ENCODE results near the gene TFCP2L1.
"Not testable (repeated sequence)": the region's sequence is repeated elsewhere in the genome, so short reads cannot be mapped to it uniquely, and the experiment has no call there.

The TFCP2L1 gene

DNA sequence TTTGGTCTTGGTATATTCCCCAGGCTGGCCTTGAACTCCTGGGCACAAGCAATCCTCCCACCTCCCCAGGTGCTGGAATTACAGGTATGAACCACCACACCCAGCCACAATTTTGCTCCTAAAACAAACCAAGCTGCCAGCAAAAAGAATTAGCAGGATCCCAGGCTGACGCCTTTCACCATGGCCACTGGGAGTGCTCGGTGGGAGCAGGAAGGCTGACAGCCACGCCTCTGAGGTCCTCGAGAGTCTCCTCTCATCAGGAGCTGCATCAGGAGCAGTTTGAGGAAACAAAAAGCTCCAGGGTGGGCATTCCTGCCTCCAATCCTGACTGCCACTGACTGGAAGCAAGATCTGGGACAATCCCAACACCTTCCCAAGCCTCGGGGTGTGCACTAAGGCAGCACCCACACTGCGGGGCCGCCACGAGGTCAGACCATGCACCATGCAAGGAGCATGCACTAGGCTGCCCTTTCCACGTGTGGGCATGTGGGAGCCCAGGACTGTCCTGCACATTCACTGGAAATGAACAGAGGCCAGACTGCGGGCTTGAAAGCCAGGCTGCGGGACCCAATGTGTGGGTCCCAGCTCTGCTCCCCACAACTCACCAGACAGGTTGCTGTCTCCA lies 51.4 kb downstream of the TFCP2L1 start:
- Mint-ChIP-seq H3K4me3 (no peak overlapping the region), H3K36me3 (no peaks in the 10 kb centered on the region), H3K4me1 (no peaks in the 10 kb centered on the region), H3K27ac (no peak overlapping the region), H3K9me3 (no peaks in the 10 kb centered on the region), H3K27me3 (no peaks in the 10 kb centered on the region)

DNA sequence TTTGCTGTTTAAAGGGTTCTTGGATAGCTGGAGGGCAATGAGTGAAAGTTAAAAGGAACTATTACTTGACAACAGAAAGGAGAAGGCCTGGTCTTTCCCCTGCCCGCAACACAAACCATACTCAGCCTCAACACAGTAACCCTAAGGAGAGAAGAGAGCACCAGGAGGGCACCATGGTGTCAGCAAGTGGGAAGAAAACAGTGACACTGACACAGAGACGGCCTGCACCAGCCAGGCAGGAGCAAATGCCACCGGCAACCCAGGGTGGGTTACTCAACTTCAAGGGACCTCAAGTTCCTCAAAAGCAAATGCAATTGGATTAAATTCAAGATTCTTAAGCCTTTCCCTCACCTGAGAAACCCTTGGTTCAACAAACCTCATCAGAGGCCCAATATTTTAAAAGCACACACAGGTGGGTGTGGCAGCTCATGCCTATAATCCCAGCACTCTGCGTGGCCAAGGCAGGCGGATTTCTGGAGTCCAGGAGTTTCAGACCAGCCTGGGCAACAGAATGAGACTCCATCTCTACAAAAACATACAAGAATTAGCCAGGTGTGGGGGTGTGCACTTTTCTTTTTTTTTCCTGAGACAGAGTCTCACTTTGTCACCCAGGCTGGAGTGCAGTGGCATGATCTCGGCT lies 52.3 kb downstream of the TFCP2L1 start:
- no peaks in the 10 kb centered on the region for H3K4me1 Mint-ChIP-seq
- H3K36me3 Mint-ChIP-seq: no peaks in the 10 kb centered on the region
- no peak overlapping the region for H3K27ac Mint-ChIP-seq
- no peak overlapping the region for H3K4me3 Mint-ChIP-seq
- H3K27me3 Mint-ChIP-seq: no peaks in the 10 kb centered on the region
- H3K9me3 Mint-ChIP-seq: no peaks in the 10 kb centered on the region

DNA sequence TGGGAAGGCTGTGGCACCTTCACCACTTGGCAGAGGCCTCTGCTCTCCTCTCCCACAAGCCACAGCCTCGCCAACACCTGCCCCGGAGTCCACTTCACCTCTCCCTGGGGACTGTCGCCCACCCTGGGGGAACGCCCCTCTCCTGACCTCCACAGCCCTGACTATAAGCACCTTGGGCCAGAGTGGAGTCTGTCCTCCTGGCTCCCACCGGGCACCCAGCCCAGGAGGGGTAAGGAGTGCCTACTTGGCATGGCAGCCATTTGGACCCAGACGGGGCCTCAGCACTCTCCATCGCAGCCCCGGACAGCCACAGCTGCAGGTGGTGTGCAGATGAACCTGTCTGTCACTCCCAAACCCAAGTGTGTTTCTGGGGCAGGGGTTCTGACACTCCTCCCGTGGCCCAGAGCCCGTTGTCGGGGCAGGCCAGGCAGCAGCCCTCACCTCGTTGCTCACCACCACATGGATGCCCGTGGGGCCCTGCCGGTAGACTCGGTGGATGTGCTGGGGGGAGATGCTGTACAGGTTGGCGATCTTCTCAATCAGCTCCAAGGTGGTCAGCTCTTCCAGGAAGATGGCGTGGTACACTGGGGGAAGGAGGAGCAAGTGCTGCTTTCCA lies 53.5 kb downstream of the TFCP2L1 start:
- H3K36me3 Mint-ChIP-seq: no peaks in the 10 kb centered on the region
- H3K27ac Mint-ChIP-seq: no peak overlapping the region
- H3K4me3 Mint-ChIP-seq: no peak overlapping the region
- H3K9me3 Mint-ChIP-seq: no peaks in the 10 kb centered on the region
- no peaks in the 10 kb centered on the region for H3K4me1 Mint-ChIP-seq
- no peaks in the 10 kb centered on the region for H3K27me3 Mint-ChIP-seq

DNA sequence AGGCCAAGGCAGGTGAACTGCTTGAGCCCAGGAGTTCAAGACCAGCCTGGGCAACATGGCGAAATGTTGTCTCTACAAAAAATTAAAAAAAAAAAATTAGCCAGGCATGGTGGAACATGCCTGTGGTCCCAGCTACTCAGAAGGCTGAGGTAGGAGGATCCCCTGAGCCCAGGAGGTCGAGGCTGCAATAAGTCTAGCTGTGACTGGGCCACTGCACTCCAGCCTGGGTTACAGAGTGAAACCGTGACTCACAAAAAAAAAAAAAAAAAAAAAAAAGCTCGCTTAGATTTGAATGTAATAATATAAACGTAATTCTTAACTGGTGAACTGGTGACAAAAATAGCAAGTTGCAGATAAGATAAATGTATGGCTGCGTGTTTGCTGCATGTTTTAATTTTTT lies 56.5 kb downstream of the TFCP2L1 start:
- H3K4me1 Mint-ChIP-seq: no peaks in the 10 kb centered on the region
- no peak overlapping the region for H3K27ac Mint-ChIP-seq
- H3K4me3 Mint-ChIP-seq: no peak overlapping the region
- no peaks in the 10 kb centered on the region for H3K27me3 Mint-ChIP-seq
- H3K36me3 Mint-ChIP-seq: no peaks in the 10 kb centered on the region
- no peaks in the 10 kb centered on the region for H3K9me3 Mint-ChIP-seq

GRCh38 chr2:121227381-121228144 lies 57.4 kb downstream of the TFCP2L1 start:
- not testable (repeated sequence) for H3K4me1 Mint-ChIP-seq, H3K36me3 Mint-ChIP-seq, H3K9me3 Mint-ChIP-seq, H3K27me3 Mint-ChIP-seq, H3K27ac Mint-ChIP-seq, H3K4me3 Mint-ChIP-seq

- not testable (repeated sequence) for H3K27ac Mint-ChIP-seq, H3K4me3 Mint-ChIP-seq, H3K4me1 Mint-ChIP-seq, H3K27me3 Mint-ChIP-seq, H3K36me3 Mint-ChIP-seq, H3K9me3 Mint-ChIP-seq
These were observed 59.3 kb downstream of the TFCP2L1 start for GRCh38 chr2:121225681-121226080.

GRCh38 chr2:121220995-121221394 lies 64.0 kb downstream of the TFCP2L1 start:
- no peak overlapping the region for H3K4me3 Mint-ChIP-seq
- H3K27ac Mint-ChIP-seq: no peak overlapping the region
- no peaks in the 10 kb centered on the region for H3K9me3 Mint-ChIP-seq
- H3K27me3 Mint-ChIP-seq: peaks cover 1% of the 10 kb centered on the region
- no peaks in the 10 kb centered on the region for H3K36me3 Mint-ChIP-seq
- H3K4me1 Mint-ChIP-seq: no peaks in the 10 kb centered on the region

GRCh38 chr2:121219866-121220265 lies 65.1 kb downstream of the TFCP2L1 start:
- Mint-ChIP-seq H3K36me3 (no peaks in the 10 kb centered on the region), H3K4me1 (no peaks in the 10 kb centered on the region), H3K4me3 (no peak overlapping the region), H3K9me3 (no peaks in the 10 kb centered on the region), H3K27me3 (peaks cover 1% of the 10 kb centered on the region), H3K27ac (no peak overlapping the region)

DNA sequence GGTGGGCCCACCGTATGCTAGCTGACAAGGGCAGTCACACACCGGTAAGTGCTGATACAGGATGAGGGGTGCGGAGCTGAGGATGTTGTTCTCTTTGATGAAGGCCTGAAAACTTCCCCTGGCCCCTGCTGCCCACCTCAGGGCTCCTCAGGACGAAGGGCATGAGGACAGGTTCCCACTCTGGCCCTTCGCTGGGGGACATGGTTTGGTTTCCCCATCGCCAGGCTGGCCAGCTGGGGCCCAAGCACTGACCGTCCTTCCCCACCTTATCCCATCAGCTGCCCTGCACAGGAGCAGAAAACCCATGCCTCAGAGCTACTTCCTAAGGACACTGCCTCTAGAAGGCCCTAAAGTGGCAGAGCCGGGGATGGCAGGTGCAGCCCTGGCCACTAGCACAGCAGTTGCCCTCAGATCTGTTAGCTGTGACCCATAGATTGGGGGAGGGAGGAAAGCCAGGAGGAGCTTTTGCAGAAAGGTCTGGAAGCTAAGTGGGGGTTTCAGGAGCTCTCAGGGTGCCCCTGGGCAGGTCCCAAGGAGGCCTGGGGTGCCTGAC lies 66.5 kb downstream of the TFCP2L1 start:
- Mint-ChIP-seq H3K27me3 (peaks cover 1% of the 10 kb centered on the region), H3K4me1 (no peaks in the 10 kb centered on the region), H3K4me3 (no peak overlapping the region), H3K27ac (no peak overlapping the region), H3K9me3 (no peaks in the 10 kb centered on the region), H3K36me3 (no peaks in the 10 kb centered on the region)

GRCh38 chr2:121217627-121218026 lies 67.4 kb downstream of the TFCP2L1 start:
- H3K4me1 Mint-ChIP-seq: no peaks in the 10 kb centered on the region
- H3K9me3 Mint-ChIP-seq: no peaks in the 10 kb centered on the region
- H3K27me3 Mint-ChIP-seq: peaks cover 1% of the 10 kb centered on the region
- H3K27ac Mint-ChIP-seq: no peak overlapping the region
- no peaks in the 10 kb centered on the region for H3K36me3 Mint-ChIP-seq
- no peak overlapping the region for H3K4me3 Mint-ChIP-seq

GRCh38 chr2:121214296-121214695 lies 70.7 kb downstream of the TFCP2L1 start:
- Mint-ChIP-seq H3K9me3 (no peaks in the 10 kb centered on the region), H3K4me3 (no peak overlapping the region), H3K4me1 (no peaks in the 10 kb centered on the region), H3K36me3 (no peaks in the 10 kb centered on the region), H3K27me3 (peaks cover 1% of the 10 kb centered on the region), H3K27ac (no peak overlapping the region)

GRCh38 chr2:121213386-121213785 lies 71.6 kb downstream of the TFCP2L1 start:
- Mint-ChIP-seq H3K27ac (no peak overlapping the region), H3K27me3 (peaks cover 1% of the 10 kb centered on the region), H3K4me3 (no peak overlapping the region), H3K36me3 (no peaks in the 10 kb centered on the region), H3K4me1 (no peaks in the 10 kb centered on the region), H3K9me3 (no peaks in the 10 kb centered on the region)

DNA sequence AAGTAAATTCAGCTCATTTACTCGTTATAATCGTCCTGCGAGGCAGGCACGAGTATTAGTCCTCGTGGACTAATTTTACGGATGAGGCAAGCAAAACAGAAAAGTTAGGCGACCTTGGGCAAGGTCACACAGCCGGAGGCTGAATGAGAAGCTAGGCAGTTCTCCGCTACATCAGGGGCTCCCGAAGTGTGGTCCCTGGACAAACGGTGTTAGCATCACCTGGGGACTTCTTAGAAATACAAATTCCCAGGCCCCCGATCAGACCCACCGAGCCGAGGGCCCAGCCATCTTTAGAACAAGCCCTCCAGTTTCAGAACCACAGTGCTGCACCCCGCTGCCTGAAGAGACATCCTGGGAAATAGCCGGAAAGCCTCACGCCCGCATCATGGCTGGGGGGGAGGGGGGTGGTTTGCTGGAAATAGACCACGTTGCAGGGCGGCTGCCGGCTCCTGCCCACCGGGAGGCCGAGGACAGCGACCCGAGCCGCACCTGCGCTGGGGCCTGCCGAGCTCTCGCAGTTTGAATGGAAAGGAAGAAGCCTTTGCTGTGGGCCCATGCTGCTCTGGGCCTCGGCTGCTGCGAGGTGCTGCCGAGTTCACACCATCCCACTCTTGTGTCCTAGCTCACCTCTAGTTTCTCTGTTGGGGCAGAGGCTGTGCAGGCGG lies 72.2 kb downstream of the TFCP2L1 start:
- Mint-ChIP-seq H3K9me3 (no peaks in the 10 kb centered on the region), H3K36me3 (no peaks in the 10 kb centered on the region), H3K4me3 (no peak overlapping the region), H3K4me1 (no peaks in the 10 kb centered on the region), H3K27ac (no peak overlapping the region), H3K27me3 (peaks cover 1% of the 10 kb centered on the region)

DNA sequence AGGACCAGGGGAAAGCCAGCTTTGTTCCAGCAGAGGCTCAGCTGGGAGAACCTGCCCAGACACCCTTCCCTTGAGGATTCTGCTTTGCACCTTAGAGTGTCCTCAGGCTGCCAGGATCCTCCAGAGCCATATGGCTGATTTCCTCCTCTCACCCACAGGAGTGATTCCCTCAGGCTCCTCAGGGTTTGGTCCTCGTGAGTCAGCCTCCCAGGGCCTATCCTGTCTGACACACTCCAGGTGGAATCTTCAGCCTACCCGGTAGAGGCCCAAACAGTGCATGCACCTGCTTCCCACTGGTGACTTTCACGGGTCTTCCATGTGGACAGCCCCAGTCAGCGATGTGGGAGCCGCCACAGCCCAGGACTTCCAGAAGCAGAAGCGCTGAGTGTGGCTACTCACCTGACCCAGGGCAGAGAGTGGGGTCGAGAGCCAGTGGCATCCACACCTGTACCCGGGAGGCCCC lies 73.3 kb downstream of the TFCP2L1 start:
- H3K27me3 Mint-ChIP-seq: peaks cover 1% of the 10 kb centered on the region
- H3K9me3 Mint-ChIP-seq: no peaks in the 10 kb centered on the region
- H3K4me1 Mint-ChIP-seq: no peaks in the 10 kb centered on the region
- H3K27ac Mint-ChIP-seq: no peak overlapping the region
- H3K36me3 Mint-ChIP-seq: no peaks in the 10 kb centered on the region
- no peak overlapping the region for H3K4me3 Mint-ChIP-seq

DNA sequence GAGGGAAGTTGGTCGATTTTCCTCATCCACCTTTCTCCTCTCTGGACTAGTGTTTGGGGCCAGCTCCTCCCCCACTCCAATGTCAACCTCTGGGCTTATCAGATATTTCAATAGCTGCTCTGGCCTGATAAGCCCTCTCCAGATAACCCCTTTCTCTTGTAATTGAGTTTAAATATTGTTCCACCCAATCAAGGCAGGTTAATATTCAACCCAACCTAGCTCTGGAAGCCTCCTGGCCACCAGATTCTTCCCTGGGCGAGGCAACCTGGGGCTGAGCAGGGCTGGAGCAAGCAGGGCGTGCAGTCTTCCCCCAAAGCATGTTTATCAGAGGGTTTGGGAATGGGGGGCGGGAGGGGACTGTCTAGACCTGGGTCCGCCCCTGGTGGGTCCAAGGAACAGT lies 73.8 kb downstream of the TFCP2L1 start:
- Mint-ChIP-seq H3K27ac (no peak overlapping the region), H3K4me1 (no peaks in the 10 kb centered on the region), H3K4me3 (no peak overlapping the region), H3K27me3 (peaks cover 1% of the 10 kb centered on the region), H3K9me3 (no peaks in the 10 kb centered on the region), H3K36me3 (no peaks in the 10 kb centered on the region)

Data from activated naive CD4-positive, alpha-beta T cell treated with anti-CD3 and anti-CD28 coated beads, Interleukin-2, amount 50 U/mL, for 24 hours (primary cell).